Upper lobe of left lung (tissue), 4 donors: ENCODE data around the gene CYBA.

ENCODE experiments used
- EP300 ChIP-seq, 4 donors: sonication (generic); formaldehyde crosslinking; IDR thresholded peaks; one replicate each; pipeline ENCODE4 v1.5.1; 2017; ENCODE audit warnings: antibody characterized with exemption in 4 of 4, control low read depth in 2 of 4
- POLR2A ChIP-seq, 4 donors: fragments of 450-650 bp; IDR thresholded peaks; one replicate each; pipeline ENCODE4 v1.5.1; 2016 to 2017; ENCODE audit warnings: antibody characterized with exemption in 4 of 4, mild to moderate bottlenecking in 2 of 4
- POLR2AphosphoS5 ChIP-seq, 2 donors: sonication (generic); formaldehyde crosslinking; IDR thresholded peaks; one replicate each; pipeline ENCODE4 v1.5.1; 2017; ENCODE audit warnings: antibody characterized with exemption in 2 of 2
- TF ChIP-seq, protein P1 (sequence below), 6 experiments: fragments of 450-650 bp in 4 of 6; fragments of 200-600 bp in 2 of 6; sonication (generic) in 2 of 6; IDR thresholded peaks; one replicate each; pipeline ENCODE4 v1.5.1; 2016 to 2019; ENCODE audit warnings: antibody characterized with exemption in 6 of 6

DNA sequence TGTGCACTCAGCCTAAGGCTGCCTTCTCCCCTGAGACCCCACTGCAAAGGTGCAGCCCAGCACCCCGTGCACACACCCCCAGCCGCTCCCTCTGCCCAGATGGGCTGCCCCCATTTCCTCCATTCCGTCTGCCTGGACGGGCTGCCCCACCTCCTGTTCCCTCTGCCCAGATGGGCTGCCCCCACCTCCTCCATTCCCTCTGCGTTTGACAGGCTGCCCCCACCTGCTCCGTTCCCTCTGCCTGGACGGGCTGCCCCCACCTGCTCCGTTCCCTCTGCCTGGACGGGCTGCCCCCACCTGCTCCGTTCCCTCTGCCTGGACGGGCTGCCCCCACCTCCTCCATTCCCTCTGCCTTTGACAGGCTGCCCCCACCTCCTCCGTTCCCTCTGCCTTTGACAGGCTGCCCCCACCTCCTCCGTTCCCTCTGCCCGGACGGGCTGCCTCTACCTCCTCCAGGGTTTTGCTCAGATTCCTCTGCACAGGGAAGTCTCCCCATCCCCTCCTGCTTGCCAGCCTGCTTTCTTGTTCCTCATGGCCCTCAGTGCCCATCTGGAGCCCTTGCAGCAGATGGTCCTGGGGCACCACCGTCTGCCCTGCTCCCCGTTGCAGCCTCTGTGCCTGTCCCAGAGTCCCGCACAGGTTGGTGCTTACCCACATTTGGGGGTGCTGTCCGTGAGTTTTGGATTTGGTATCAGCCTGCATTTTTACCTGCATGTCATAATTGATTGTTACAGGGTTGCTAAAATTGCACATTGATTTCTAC is 35.9 kb downstream of the CYBA start:
- TF ChIP-seq POLR2AphosphoS5 (IDR thresholded peaks at IDR 0.05) (no peak), POLR2A (IDR thresholded peaks at IDR 0.05) (no peak), EP300 (IDR thresholded peaks at IDR 0.05) (no peak)
- TF ChIP-seq, protein P1, sequence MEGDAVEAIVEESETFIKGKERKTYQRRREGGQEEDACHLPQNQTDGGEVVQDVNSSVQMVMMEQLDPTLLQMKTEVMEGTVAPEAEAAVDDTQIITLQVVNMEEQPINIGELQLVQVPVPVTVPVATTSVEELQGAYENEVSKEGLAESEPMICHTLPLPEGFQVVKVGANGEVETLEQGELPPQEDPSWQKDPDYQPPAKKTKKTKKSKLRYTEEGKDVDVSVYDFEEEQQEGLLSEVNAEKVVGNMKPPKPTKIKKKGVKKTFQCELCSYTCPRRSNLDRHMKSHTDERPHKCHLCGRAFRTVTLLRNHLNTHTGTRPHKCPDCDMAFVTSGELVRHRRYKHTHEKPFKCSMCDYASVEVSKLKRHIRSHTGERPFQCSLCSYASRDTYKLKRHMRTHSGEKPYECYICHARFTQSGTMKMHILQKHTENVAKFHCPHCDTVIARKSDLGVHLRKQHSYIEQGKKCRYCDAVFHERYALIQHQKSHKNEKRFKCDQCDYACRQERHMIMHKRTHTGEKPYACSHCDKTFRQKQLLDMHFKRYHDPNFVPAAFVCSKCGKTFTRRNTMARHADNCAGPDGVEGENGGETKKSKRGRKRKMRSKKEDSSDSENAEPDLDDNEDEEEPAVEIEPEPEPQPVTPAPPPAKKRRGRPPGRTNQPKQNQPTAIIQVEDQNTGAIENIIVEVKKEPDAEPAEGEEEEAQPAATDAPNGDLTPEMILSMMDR (IDR thresholded peaks at IDR 0.05), result no peak
